Gastroesophageal sphincter (tissue), 3 donors: ENCODE data around the gene RALGPS1.

Experiments used
- CTCF ChIP-seq, 4 experiments: fragments of 200-600 bp in 2 of 4; fragments of 450-650 bp in 2 of 4; sonication (generic) in 1 of 4; IDR thresholded peaks; one replicate each; pipeline ENCODE4 v1.5.1; 2017 to 2019; ENCODE audit warnings: antibody characterized with exemption in 4 of 4, mild to moderate bottlenecking in 2 of 4, moderate library complexity in 2 of 4
- POLR2A ChIP-seq, 2 donors: fragments of 450-650 bp; IDR thresholded peaks; one replicate each; pipeline ENCODE4 v1.6.1; 2017; ENCODE audit warnings: antibody characterized with exemption in 2 of 2, mild to moderate bottlenecking in 2 of 2, moderate library complexity in 1 of 2

DNA sequence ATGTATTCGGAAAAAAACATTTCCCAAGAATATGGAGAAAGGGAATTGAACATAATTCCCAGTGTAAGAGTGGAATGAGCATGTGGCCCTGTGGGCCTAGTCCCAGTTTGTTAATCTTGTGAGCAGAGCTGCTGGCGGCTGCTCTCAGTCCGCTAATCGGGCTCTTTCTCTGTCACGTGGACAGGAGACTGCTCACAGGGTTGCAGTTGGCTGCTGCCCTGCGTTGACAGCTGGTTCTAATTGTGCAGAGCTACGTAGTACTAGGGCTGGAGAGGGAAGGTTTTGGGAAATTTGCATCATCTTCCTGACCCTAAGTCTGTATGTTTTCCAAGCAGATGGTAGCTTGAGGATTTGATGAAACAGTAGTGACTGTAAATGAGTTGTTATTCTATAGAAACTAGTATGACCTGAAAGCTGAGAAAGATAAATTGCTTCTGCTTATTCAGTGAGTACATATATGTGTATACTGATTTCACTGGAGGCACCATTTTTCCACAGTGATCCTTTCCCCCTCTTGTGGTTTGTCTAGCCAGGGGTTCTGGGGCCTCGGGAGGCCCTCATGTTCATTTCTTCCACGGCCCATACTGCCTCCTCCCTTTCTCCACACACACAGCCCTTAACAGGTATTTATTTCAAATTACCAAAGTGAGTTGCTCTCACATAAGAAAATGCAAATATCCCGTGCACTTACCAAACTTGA lies 107.2 kb downstream of the RALGPS1 start:
- no peak for TF ChIP-seq CTCF (IDR thresholded peaks at IDR 0.05)
- TF ChIP-seq POLR2A (IDR thresholded peaks at IDR 0.05) = no peak
